Left colon (tissue), 2 donors: ENCODE measurements around the gene SLC35F1. TPM values are rescaled to one million over a fixed set of nuclear protein-coding genes. Genes with fewer than 3 reads are reported as not detected.

ENCODE experiments used
- ATAC-seq: fragments of 200-7000 bp; cut with Tn5 transposase; one replicate; pipeline ENCODE4 v1.9.1; 2020; ENCODE audit warnings: mild to moderate bottlenecking, moderate library complexity
- DNase-seq, 2 donors: peaks; one replicate each; pipeline ENCODE4 v3.0.0-alpha.2; 2020
- intact Hi-C, 2 donors: fragments of 100-400 bp; cut with DNase I in 1 of 2; cut with micrococcal nuclease in 1 of 2; formaldehyde crosslinking; loops; one replicate each; pipeline versions ENCODE4 v1.11.2 to v1.14.0; 2022; cut with DNase I, micrococcal nuclease
- total RNA-seq, 2 donors: library from RNA; stranded (reverse); fragmentation: NEBNext Ultra II Directional; extraction: Animal tissue kit (Norgen Biotek cat#: 25700); gene quantifications; one replicate each; pipeline ENCODE4 v1.2.1, GENCODE V29; 2021
- donor health status: DM: no; HTN: no; CAD: no.
- donor health status: DM: yes; HTN: yes; CAD: no.

SLC35F1 gene
- total RNA-seq, 2 donors from 2014 or later, result 0.37 to 0.84 TPM

DNA sequence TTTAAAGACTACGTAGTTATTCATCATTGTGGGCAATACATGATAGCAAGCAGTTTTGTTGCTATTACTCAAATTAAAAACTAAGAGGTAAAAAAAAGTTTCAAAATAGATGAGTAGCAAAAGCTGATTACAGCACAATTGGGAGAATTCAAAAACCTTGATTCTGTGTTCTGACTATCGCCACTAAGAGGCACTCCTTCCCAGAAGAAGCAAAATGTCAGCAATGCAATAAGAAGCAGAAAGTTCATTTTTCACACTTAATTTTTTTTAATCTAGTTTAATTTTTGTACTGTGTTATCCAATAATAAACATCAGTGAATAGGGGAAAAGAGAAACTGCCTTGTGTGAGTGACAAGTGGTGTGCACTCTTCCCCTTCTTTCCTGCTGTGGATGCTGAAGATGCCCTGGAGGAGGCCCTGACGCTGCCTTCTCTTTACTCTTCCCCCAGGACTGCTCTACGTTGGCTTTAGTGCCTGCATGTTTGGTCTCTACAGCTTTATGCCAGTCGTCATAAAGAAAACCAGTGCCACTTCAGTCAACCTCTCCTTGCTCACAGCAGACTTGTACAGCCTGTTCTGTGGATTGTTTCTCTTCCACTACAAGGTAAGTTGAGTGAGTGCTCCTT, 377.8 kb downstream of the SLC35F1 start:
- no peak for ATAC-seq
- no peak for DNase-seq
- intact Hi-C loops, result loop anchor here in 1 of 2 donors (10.0 kb wide), 1 partner anchor 270 kb away; no protein-coding TSS in a partner anchor

GRCh38 chr6:118285791-118286190, 378.7 kb downstream of the SLC35F1 start:
- no peak for ATAC-seq
- intact Hi-C loops, result loop anchor here in 1 of 2 donors (10.0 kb wide), 1 partner anchor 269 kb away; no protein-coding TSS in a partner anchor
- no peak for DNase-seq

GRCh38 chr6:118288355-118289124, 381.5 kb downstream of the SLC35F1 start:
- DNase-seq, result no peak
- no peak for ATAC-seq
- intact Hi-C loops, result loop anchor here in 1 of 2 donors (10.0 kb wide), 1 partner anchor 266 kb away; no protein-coding TSS in a partner anchor

DNA sequence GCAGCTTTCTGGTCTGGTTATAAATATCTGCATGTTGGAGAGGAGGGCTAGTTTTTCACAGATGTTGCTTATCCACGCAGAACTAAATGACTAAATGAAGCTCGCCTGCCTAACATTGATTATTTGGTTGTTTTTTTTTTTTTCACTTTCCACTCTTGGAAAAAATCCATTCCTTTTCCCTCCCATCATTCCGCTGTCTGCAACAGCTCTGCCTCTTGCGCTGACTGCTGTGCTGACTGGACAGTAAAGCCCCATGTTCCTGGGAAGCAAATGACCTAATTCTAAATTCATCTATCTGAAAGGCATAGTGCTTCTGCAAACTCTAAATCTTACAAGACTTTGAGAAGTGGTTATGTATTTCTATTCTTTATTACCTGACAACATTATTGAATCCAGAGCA, 385.5 kb downstream of the SLC35F1 start:
- intact Hi-C loops, result no loop called here
- DNase-seq (no peak), ATAC-seq (no peak)

GRCh38 chr6:118294906-118295305, 387.8 kb downstream of the SLC35F1 start:
- no peak for ATAC-seq
- intact Hi-C loops, result no loop called here

GRCh38 chr6:118295336-118295735, 388.3 kb downstream of the SLC35F1 start:
- intact Hi-C loops, result no loop called here
- DNase-seq (no peak), ATAC-seq (no peak)

More at GRCh38 chr6:118294906-118295305, 387.8 kb downstream of the SLC35F1 start:
- no peak for DNase-seq

DNA sequence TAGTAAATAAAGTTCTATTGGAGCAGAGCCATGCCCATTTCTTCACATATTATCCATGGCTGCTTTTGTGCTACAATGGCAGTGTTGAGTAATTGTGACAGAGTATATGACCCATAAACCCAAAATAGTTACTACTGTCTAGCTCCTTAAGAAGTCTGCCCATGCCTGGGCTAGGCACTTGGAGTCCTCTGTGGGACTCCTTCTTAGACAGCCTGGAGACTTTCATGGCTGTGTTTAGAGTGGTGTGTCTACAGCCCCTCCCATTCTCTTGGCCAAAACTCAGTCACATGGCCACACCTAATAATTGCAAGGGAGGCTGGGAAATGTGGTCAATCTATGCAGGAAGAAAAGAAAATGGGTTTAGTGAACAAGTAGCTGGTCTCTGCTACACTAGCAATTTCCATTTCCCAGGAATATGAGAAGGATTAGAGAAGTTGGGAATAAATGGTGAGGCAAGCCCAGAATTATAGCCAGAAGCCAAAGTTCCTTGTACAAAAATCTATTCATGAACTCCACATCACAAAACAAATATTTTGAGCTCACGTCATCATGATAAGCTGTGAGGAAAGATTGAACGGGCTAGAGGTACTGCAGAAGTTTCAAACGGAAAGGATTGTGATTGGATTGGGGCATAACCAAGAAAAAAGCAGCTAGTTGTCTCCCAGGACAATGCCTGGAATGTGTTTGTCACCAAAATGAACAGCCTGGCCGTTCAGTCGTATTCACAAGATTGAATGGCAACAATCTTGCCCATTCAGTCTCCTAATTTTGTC, 389.3 kb downstream of the SLC35F1 start:
- DNase-seq (no peak), ATAC-seq (no peak)
- intact Hi-C loops, result no loop called here

GRCh38 chr6:118297821-118298220, 390.8 kb downstream of the SLC35F1 start:
- DNase-seq (no peak), ATAC-seq (no peak)
- intact Hi-C loops, result no loop called here

- DNase-seq, result no peak
- no peak for ATAC-seq
- intact Hi-C loops, result no loop called here
Observed at GRCh38 chr6:118298476-118299427, 391.7 kb downstream of the SLC35F1 start.

GRCh38 chr6:118299457-118299856, 392.4 kb downstream of the SLC35F1 start:
- no peak for ATAC-seq
- DNase-seq, result no peak
- intact Hi-C loops, result no loop called here

DNA sequence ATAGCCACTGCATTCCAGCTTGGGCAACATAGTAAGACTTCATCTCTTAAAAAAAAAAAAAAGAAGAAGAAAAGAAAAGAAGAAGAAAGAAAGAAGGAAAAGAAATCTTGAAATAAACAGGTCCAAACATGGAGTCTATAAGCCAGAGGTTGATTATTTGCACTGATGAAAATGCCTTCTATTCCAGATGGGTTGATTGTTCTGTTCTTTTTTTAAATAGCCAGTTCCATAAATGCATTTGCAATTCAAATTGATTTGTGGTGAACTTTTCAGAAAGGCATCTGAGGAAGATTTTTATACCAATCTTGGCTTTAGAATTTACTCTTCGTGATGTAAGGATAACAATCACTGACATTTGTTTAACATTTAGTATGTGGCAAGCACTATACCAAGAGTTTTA, 397.3 kb downstream of the SLC35F1 start:
- DNase-seq (no peak), ATAC-seq (no peak)
- intact Hi-C loops, result no loop called here

- ATAC-seq, result no peak
- intact Hi-C loops, result no loop called here
- no peak for DNase-seq
Observed at GRCh38 chr6:118305081-118305480, 398.0 kb downstream of the SLC35F1 start.

- intact Hi-C loops, result no loop called here
- DNase-seq, result no peak
- no peak for ATAC-seq
Observed at GRCh38 chr6:118306392-118307238, 399.6 kb downstream of the SLC35F1 start.

DNA sequence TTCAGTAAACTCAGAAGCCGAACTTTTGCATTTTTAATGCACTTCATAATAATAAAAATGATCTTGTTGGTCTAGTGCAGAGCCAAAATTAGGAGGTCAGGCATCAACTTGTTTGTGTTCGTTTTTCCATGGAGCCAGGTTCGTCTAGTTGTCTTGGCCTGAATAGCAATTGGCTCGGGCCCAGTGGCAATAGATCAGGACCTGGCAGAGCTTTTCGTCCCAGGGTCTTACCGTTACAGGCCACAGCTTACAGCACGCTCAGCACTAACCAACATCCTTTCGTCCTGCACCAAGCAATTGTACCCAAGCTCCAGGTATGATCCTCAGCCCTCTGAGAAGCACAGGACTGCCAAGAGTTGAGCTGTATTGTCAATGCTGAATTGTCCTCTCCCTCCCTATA, 400.5 kb downstream of the SLC35F1 start:
- intact Hi-C loops, result no loop called here
- no peak for ATAC-seq
- DNase-seq, result no peak

DNA sequence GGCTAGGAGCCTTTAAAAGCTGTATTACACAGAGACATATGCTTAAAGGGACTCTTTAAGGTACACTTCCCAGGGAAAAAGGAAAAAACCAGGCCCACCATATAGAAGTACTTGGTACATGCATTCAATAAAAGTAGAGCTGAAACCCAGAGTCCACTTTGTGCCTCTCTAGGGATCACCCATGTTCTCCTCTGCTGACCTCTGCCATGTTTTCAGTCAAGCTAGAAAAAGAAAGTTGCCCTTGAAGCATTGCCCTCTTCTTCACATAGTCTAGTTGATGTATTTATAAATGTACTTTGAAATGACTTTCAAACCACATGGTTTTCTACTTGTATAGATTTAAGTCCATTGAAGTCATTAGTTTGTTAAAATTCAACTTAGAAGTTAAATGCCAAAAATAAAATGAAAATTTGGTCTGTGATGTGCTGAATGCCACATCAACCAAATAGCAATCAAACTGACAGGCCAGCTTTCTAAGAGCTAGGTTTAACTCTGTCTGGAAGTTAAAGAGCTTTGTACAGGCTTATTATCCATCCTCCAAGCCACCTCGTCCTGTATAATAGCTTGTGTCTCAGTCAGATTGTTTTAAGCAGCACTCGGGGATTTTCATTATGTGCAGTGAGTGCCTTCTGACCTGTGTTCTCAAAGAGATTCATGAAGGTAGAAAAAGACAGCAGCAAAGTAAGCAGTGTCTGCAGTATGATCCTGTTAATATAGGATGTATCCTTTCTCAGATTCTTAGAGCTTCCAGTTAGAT, 402.5 kb downstream of the SLC35F1 start:
- no peak for DNase-seq
- ATAC-seq, result no peak
- intact Hi-C loops, result no loop called here

GRCh38 chr6:118313208-118313607, 406.1 kb downstream of the SLC35F1 start:
- intact Hi-C loops, result no loop called here
- ATAC-seq (no peak), DNase-seq (no peak)

DNA sequence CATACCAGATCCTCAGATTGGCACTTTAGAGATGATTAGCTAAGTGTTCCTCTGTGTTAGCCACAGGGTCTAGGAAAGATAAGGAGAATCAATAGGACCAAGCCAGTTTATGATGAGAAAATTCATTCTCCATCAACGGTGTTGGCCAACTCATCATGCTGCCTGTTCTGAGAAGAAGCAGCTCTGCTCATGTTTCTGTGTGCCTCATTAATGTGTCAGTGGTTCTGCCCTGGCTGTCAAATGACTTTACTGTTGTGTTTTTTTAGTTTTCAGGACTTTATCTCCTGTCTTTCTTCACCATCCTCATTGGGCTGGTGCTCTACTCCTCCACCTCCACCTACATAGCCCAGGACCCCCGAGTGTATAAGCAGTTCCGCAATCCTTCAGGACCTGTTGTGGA, 406.7 kb downstream of the SLC35F1 start:
- DNase-seq, result no peak
- no peak for ATAC-seq
- intact Hi-C loops, result no loop called here
